Astrocyte (in vitro differentiated cells and primary cell): ENCODE results near the gene LLCFC1.

Experiments used
- CTCF ChIP-seq: IDR thresholded peaks from 2 replicates; pipeline ENCODE4 v1.5.1; 2011; ENCODE audit warnings: low read depth, mild to moderate bottlenecking, inconsistent platforms, low read length, moderate library complexity; ENCODE audit not compliant: insufficient read depth
- EZH2 ChIP-seq: IDR thresholded peaks from 2 replicates; pipeline ENCODE4 v1.6.1; 2012; ENCODE audit warnings: mild to moderate bottlenecking, low read length, inconsistent platforms; ENCODE audit not compliant: insufficient read depth

- TF ChIP-seq CTCF: no peak
- no peak for TF ChIP-seq EZH2
These were observed 37.6 kb upstream of the LLCFC1 start for GRCh38 chr7:142901426-142902259.
